AG04449 (cell line): ENCODE data around the gene SAMSN1.

ENCODE experiments used
- CTCF ChIA-PET: fragments of 350-600 bp; formaldehyde crosslinking; extraction: SDS; loops from one replicate; lab custom pipeline; 2021; ENCODE audit warnings: antibody characterized with exemption; lab: Yijun Ruan, JAX
- POLR2A ChIA-PET: fragments of 400-600, 350-600 bp; formaldehyde crosslinking; extraction: SDS; loops from one replicate; lab custom pipeline; 2020; ENCODE audit warnings: antibody characterized with exemption, inconsistent platforms; lab: Yijun Ruan, JAX
- DNase-seq: peaks from one replicate; pipeline ENCODE4 v3.0.0-alpha.2; 2010; ENCODE audit warnings: low read depth, low spot score
- H3K4me3 ChIP-seq: 2 replicates; pipeline ENCODE4 v1.5.1; 2011; ENCODE audit warnings: low read depth, mild to moderate bottlenecking, control low read depth, low read length
- CTCF ChIP-seq: IDR thresholded peaks from one replicate; pipeline ENCODE4 v1.5.1; 2011; ENCODE audit warnings: mild to moderate bottlenecking, moderate library complexity, low read length, control low read depth, inconsistent platforms; ENCODE audit not compliant: insufficient read depth; ENCODE audit errors: missing control alignments

Gene SAMSN1

GRCh38 chr21:14493731-14494130, 52.4 kb downstream of the SAMSN1 start:
- ChIA-PET CTCF (no interaction called here), POLR2A (no interaction called here)
- DNase-seq = no peak
- no peak overlapping the region for H3K4me3 ChIP-seq
- TF ChIP-seq CTCF = no peak

- POLR2A ChIA-PET = no interaction called here
- CTCF ChIA-PET = no interaction called here
- no peak for DNase-seq
- no peak overlapping the region for H3K4me3 ChIP-seq
- no peak for TF ChIP-seq CTCF
These were observed 53.2 kb downstream of the SAMSN1 start for GRCh38 chr21:14492931-14493330.

- CTCF ChIA-PET = no interaction called here
These were observed 54.8 kb downstream of the SAMSN1 start for GRCh38 chr21:14491269-14491681.

GRCh38 chr21:14488672-14489204, 57.4 kb downstream of the SAMSN1 start:
- no peak overlapping the region for H3K4me3 ChIP-seq
- DNase-seq = no peak
- POLR2A ChIA-PET = no interaction called here
- CTCF ChIA-PET = no interaction called here
- no peak for TF ChIP-seq CTCF

More at GRCh38 chr21:14491269-14491681, 54.8 kb downstream of the SAMSN1 start:
- no peak for DNase-seq
- H3K4me3 ChIP-seq = no peak overlapping the region
- POLR2A ChIA-PET = no interaction called here
- TF ChIP-seq CTCF = no peak

- CTCF ChIA-PET = no interaction called here
These were observed 58.4 kb downstream of the SAMSN1 start for GRCh38 chr21:14487490-14488432.

More at GRCh38 chr21:14487490-14488432, 58.4 kb downstream of the SAMSN1 start:
- TF ChIP-seq CTCF = no peak
- no peak overlapping the region for H3K4me3 ChIP-seq
- POLR2A ChIA-PET = no interaction called here
- DNase-seq = no peak
